Retina (tissue), 1 donor: ENCODE data around the gene PIP4K2A.
"Not testable (repeated sequence)": the region's sequence is repeated elsewhere in the genome, so short reads cannot be mapped to it uniquely, and the experiment has no call there.

Experiments used
- DNase-seq: peaks from one replicate; pipeline ENCODE4 v3.0.0-alpha.2; 2016

PIP4K2A gene

DNA sequence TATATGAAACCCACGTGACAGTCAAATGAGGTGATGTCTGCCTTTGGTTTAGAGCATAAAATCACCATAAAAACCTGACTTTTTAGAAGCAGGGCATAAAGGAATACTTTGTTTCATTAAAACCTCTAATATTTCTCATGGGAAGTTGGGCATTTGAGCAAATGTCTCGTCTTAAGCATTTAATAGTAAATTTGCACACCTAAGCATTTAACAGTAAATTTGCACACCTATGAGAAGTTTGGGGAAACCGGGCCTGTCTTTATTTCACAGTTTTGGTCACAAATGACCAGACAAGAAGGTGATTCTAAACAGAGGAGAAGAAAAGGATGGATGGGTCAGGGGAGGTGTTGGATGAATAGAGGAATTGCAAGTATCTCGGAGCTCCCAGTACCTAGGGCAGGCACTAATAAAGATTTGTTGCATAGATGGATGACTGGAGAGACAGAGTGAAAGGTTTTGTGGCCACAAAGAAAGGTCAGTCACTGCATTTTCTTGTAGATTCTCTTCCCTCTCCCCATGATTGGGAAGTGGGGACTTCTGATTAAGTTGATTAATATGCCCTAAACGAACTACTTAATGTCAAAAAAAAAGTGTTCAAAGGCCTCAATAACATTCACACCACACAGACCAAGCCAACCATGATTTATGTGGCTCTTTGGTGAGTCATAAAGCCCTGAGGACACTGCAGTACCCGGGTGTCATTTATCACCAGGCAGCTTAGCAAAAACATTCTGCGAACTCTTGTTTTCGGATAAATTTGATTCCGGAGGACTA is 210.9 kb downstream of the PIP4K2A start:
- DNase-seq = no peak

DNA sequence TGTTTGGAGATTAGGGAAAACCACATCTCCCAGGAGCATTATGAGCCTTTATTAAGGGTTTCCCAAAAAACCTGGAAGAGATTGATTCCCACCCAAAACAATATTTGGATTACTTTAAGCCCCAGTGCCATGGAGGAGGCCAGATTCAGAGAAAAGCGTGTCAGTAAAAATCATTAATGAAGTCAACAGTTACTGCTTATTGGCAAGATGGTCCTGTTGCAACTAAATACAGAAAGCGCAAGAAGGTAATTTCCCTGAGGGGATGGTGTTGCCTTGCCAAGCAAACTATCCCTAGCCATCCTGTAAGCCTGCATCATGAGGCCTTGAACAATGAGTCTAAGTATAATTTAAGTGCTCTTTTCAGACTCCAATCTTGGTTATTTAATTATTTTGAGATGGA is 212.5 kb downstream of the PIP4K2A start:
- DNase-seq = no peak

DNA sequence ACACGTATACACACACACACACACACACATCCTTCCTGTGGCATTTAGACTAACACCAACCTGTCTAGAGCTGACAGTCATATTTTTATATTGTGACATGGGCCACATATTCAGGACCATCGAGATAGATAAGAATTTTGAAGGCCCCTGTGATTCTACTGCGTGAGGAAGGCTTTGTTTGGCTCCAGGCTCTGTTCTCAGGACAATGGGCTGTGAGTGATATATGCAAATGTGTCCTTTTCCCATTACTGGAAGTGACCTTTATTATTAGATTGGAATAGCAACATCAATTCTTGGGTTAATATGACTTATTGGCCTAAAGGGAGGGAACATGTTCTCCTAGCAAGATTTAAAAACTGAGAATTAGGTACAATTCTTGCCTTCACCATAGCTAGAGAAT is 213.0 kb downstream of the PIP4K2A start:
- no peak for DNase-seq

DNA sequence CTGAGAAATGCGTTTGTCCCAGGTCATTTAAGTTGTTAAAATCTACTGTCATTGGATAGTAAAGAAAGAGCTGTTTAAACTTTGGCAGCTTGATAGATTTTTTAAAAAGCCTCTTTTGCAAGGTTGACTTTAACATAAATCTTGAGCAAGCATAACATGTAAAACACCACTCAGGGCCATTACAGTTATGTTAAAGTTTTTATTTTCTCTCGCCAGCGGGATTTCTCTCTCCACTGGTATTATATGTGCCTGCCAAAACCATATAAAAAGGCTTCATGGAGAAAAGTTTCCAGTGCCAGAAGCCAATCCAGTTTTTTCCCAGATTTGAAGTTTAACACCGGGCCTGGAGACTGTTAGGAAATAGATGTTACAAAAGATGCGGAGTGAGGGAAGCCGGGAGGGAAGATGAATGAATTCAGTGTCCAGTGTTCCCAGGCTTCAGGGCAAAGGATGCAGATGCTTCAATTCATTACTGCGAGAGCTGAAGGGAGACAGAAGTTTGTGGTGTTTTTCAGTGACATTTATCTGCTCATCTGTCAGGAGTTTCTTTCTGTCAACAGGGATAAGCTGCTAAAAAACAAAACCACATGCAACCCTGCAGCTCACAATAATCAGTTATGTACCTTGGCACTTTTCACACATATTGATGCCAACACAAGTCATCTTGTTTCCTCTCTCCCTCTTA is 213.6 kb downstream of the PIP4K2A start:
- DNase-seq = no peak

DNA sequence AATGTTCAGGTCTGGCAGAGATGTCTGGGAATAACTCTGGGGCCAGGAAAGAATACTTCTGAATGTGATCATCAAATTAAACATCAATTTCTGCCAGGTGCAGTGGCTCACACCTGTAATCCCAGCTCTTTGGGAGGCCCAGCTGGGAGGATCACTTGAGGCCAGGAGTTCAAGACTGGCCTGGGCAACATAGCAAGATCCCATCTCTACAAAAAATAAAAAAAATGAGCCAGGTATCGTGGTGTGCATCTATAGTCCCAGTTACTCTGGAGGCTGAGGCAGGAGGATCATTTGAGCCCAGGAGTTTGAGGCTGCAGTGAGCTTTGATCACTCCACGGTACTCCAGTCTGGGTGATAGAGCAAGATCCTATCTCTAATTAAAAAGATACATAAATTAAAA is 214.4 kb downstream of the PIP4K2A start:
- not testable (repeated sequence) for DNase-seq

DNA sequence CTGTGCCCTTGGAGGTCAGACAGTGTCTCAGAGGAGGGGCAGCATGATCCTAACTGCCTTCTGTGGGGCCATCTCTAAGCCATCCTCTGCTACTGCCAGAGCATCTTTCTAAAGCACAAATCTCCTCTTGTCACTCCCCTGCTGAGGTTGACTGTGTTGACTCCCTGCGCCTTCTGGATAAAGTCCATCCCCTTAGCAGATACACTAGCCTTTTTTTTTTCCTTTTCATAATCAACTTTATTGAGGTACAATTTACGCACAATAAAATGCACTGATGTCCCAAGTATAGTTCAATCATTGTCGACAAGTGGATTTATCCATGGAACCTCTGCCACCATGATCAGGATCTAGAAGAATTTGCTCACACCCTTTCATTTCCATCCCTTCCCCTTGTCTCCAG is 219.0 kb downstream of the PIP4K2A start:
- no peak for DNase-seq

DNA sequence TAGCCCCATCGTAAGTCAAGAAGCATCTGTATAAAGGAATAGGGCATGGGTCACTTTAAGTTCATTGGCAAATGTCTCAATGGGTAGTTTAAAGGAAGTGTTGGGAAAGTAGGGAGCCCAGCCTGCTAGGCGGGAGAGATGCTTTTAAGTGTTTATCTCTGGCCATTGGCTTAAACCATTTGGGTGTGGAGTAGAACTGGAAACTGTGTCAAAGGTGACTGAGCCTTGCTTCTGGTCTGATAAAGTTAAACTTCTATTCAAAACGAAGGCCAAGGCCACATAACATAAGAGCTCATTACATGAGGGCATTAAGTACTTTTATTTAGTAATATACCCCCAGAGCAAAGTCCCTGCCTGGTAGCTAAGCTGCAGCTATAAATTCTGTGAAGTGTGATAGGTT is 220.4 kb downstream of the PIP4K2A start:
- no peak for DNase-seq

DNA sequence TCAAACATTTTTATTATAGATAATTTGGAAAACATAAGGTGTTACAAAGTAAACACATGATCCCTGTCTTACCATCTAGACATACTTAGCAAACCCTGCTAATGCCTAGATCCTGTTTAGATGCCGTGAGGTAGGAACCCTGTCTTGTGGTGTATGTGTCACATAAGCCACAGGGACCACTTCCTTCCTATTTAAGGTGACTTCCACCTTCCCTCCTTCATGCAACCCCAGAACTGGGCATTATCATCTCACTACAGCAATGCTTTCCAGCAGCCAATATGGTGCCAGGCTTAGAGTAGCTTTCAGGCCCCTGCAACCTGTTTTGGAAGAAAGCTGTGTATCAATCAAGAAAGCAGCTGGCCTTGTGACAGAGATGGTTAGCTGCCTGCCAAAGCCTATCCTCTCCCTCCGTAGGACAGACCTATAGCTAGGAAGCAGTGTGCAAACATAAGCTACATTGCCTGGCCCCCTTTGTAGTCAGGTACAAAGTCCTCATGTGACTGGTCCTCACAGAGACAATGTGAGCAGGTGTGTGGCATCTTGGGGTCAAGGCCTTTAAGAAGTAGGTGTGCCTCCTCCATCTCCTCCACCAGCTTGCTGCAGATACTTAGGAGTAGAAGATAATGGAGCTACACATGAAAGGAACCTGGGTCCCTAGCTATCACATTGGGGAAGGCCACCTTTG is 222.3 kb downstream of the PIP4K2A start:
- DNase-seq = no peak

DNA sequence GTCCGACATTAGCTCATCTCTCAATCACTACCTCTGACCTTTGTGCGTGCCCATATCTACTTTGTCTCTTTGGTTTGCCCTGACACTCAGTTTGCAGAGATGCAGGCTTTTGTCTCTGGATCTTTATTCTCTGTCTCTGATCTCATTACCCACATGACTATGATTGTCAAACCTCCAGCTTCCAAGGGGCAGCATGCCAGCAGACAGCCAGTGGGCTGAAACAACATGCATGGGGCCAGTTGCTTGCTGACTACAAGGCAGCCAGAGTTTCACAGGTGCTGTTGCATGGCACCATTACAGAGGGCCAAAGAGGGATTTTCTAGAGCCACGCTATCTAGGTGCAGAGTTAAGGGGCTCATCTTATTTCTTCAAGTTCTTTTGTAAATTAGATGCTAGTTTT is 222.9 kb downstream of the PIP4K2A start:
- no peak for DNase-seq

DNA sequence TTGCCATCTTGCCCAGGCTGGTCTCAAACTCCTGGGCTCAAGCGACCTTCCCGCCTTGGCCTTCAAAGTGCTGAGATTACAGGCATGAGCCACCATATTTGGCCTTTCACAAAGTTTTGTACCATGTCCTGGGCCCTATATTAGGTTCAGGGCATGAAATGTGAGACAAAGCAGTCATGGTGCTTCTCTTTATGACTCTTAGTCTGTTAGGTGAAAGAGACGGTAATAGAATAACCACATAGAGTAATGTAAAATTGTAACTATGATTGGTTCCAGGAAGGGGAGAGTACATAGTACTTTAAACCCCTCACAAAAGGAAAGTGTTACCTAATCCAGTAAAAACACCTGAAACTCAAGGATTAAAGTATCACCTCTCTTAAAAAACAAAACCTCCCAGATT is 224.4 kb downstream of the PIP4K2A start:
- DNase-seq = no peak

DNA sequence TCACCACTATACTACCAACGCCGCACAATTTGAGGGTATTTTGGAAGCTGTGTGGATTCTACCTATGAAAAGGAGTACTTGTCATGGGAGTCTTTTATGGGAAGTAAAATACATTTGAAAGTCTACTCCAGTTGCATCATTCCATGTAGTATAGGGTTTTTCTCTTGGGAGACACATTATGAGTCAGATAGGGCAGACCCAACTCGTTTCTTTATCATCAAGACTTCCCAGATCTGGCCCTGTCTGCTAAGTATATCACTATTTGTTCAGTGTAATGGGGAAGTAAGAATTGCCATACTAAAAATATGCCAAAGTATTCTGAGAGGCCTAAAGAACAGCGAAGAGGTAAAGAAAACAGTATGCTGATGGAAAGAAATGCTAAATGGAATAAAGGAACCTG is 224.9 kb downstream of the PIP4K2A start:
- DNase-seq = no peak

DNA sequence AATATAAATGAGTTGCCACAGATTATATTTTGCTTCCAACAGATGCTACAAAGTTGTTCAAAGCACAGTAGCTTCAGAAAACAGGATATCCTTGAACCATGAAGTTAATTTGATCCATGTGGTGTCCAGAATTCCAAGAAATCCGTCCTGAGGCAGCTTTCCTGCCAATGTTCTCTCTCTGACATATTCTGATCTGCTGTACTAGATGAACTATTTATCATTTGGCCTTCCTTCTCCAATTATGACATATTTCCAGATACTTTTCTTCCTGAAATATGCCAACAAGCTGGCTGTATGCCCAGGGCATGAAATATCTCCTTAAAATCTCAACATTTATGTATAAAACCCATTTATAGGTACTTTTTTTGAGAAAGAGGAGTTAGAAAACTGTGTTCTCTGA is 227.9 kb downstream of the PIP4K2A start:
- no peak for DNase-seq
